CD14-positive monocyte (primary cell): Measurements from ENCODE around the gene DCLK1. TPM values are rescaled to one million over a fixed set of nuclear protein-coding genes. Genes with fewer than 3 reads are reported as not detected.

Experiments
- DNase-seq, 3 donors: peaks; one replicate each; pipeline ENCODE4 v3.0.0-alpha.2; 2011 to 2022
- H2AFZ ChIP-seq: 2 replicates; pipeline ENCODE4 v1.6.0; 2012; ENCODE audit warnings: mild to moderate bottlenecking, low read depth, low read length, inconsistent platforms; ENCODE audit not compliant: insufficient read depth, poor library complexity, severe bottlenecking
- H3K27ac ChIP-seq, 2 donors: 1 replicate in 1 of 2; 2 replicates in 1 of 2; pipeline ENCODE4 v1.5.1; 2012 to 2013; ENCODE audit warnings: low read length in 2 of 2, control low read depth in 1 of 2, inconsistent platforms in 1 of 2, low read depth in 1 of 2, mild to moderate bottlenecking in 1 of 2
- H3K27me3 ChIP-seq, 2 donors: one replicate each; pipeline versions ENCODE4 v1.6.0 to v1.6.1; 2011 to 2013; ENCODE audit warnings: low read length in 2 of 2; ENCODE audit not compliant: control insufficient read depth in 2 of 2, insufficient read depth in 2 of 2
- H3K36me3 ChIP-seq, 2 donors: replicated peaks in 1 of 2; 1 replicate in 1 of 2; 2 replicates in 1 of 2; pipeline versions ENCODE4 v1.5.1 to v1.6.1; 2012 to 2013; ENCODE audit warnings: low read length in 2 of 2, control low read depth in 1 of 2, inconsistent platforms in 1 of 2, mild to moderate bottlenecking in 1 of 2; ENCODE audit not compliant: insufficient read depth in 2 of 2, control insufficient read depth in 1 of 2
- H3K4me1 ChIP-seq, 2 donors: 1 replicate in 1 of 2; 2 replicates in 1 of 2; pipeline versions ENCODE4 v1.5.1 to v1.6.1; 2012 to 2013; ENCODE audit warnings: low read length in 2 of 2, control low read depth in 1 of 2, inconsistent platforms in 1 of 2, mild to moderate bottlenecking in 1 of 2, moderate library complexity in 1 of 2; ENCODE audit not compliant: insufficient read depth in 2 of 2, control insufficient read depth in 1 of 2
- H3K4me2 ChIP-seq: replicated peaks from 2 replicates; pipeline ENCODE3; 2012; ENCODE audit warnings: low read length, moderate library complexity, mild to moderate bottlenecking; ENCODE audit not compliant: poor library complexity, severe bottlenecking; ENCODE audit errors: extremely low read depth
- H3K4me3 ChIP-seq, 3 experiments: fragments of 200-600 bp in 1 of 3; sonication (generic) in 1 of 3; replicated peaks in 1 of 3; 1 replicate in 2 of 3; 2 replicates in 1 of 3; pipeline ENCODE4 v1.5.1; 2011 to 2013; ENCODE audit warnings: low read length in 3 of 3, mild to moderate bottlenecking in 3 of 3, control low read depth in 2 of 3, low read depth in 2 of 3, inconsistent platforms in 1 of 3, moderate library complexity in 1 of 3
- H3K79me2 ChIP-seq: 2 replicates; pipeline ENCODE4 v1.6.0; 2012; ENCODE audit warnings: mild to moderate bottlenecking, control low read depth, inconsistent platforms, low read length, moderate library complexity; ENCODE audit not compliant: insufficient read depth
- H3K9ac ChIP-seq: 2 replicates; pipeline ENCODE4 v1.6.0; 2017; ENCODE audit warnings: low read length, mild to moderate bottlenecking; ENCODE audit not compliant: insufficient read depth, poor library complexity, severe bottlenecking
- H3K9me3 ChIP-seq, 2 donors: replicated peaks in 1 of 2; 1 replicate in 1 of 2; 2 replicates in 1 of 2; pipeline versions ENCODE4 v1.5.1 to v1.6.1; 2012 to 2013; ENCODE audit warnings: low read length in 2 of 2, control low read depth in 1 of 2; ENCODE audit not compliant: control insufficient read depth in 1 of 2, insufficient read depth in 1 of 2
- H4K20me1 ChIP-seq: 2 replicates; pipeline ENCODE4 v1.6.0; 2012; ENCODE audit warnings: mild to moderate bottlenecking, low read length, control low read depth, moderate library complexity; ENCODE audit not compliant: insufficient read depth
- H3K27ac Mint-ChIP-seq, 7 donors: one replicate each; pipeline ENCODE4 v1.8.0; 2020; ENCODE audit warnings: mild to moderate bottlenecking in 7 of 7, mixed read lengths in 7 of 7, moderate library complexity in 6 of 7, inconsistent platforms in 2 of 7
- H3K27me3 Mint-ChIP-seq, 3 donors: one replicate each; pipeline ENCODE4 v1.8.0; 2021 to 2022; ENCODE audit warnings: low read depth in 3 of 3, mild to moderate bottlenecking in 3 of 3, mixed read lengths in 3 of 3, moderate library complexity in 3 of 3, inconsistent platforms in 1 of 3
- H3K36me3 Mint-ChIP-seq, 2 donors: one replicate each; pipeline ENCODE4 v1.8.0; 2020; ENCODE audit warnings: mixed read lengths in 2 of 2, inconsistent platforms in 1 of 2, mild to moderate bottlenecking in 1 of 2
- H3K4me1 Mint-ChIP-seq: one replicate; pipeline ENCODE4 v1.8.0; 2020; ENCODE audit warnings: mild to moderate bottlenecking, mixed read lengths
- H3K4me3 Mint-ChIP-seq, 2 donors: one replicate each; pipeline ENCODE4 v1.8.0; 2020; ENCODE audit warnings: mild to moderate bottlenecking in 2 of 2, mixed read lengths in 2 of 2, moderate library complexity in 1 of 2
- H3K9me3 Mint-ChIP-seq, 7 donors: one replicate each; pipeline ENCODE4 v1.8.0; 2020 to 2022; ENCODE audit warnings: mixed read lengths in 7 of 7, mild to moderate bottlenecking in 6 of 7, moderate library complexity in 6 of 7, inconsistent platforms in 2 of 7
- CTCF ChIP-seq: fragments of 200-600 bp; IDR thresholded peaks from one replicate; pipeline ENCODE4 v1.8.0; 2022; ENCODE audit warnings: antibody characterized with exemption, mild to moderate bottlenecking
- WGBS: methylation state at CpG from one replicate; pipeline ENCODE4 v1.1.5; 2013; ENCODE audit warnings: missing lambda C conversion rate; ENCODE audit not compliant: insufficient coverage; 5-methylcytosine and 5-hydroxymethylcytosine counted together
- intact Hi-C, 2 donors: fragments of 100-400 bp; cut with micrococcal nuclease; formaldehyde crosslinking; loops; one replicate each; pipeline versions ENCODE4 v1.15.0 to v1.15.1; 2023
- polyA plus RNA-seq, 3 donors: library from polyadenylated mRNA; depleted of rRNA in 1 of 3; unstranded in 2 of 3; stranded (reverse) in 1 of 3; fragments of 300-500 nt in 2 of 3; fragments of >200 nt in 1 of 3; fragmentation: Illumina TruSeq in 2 of 3; gene quantifications; 1 replicate in 2 of 3; 2 replicates in 1 of 3; pipeline ENCODE4 v1.2.3, GENCODE V29; 2012 to 2021

DCLK1 gene
- polyA plus RNA-seq, 3 donors, result not detected

- no peak for TF ChIP-seq CTCF
These were observed 42.7 kb downstream of the DCLK1 start for GRCh38 chr13:36088463-36088862.

GRCh38 chr13:36088001-36088400 is 43.2 kb downstream of the DCLK1 start:
- peaks cover 0 to 6% (median 3%) of the 10 kb centered on the region in 7 donors for H3K9me3 Mint-ChIP-seq
- H3K27me3 Mint-ChIP-seq, result peaks cover 0 to 2% (median 0%) of the 10 kb centered on the region in 3 donors
- H3K9ac ChIP-seq, result no peak overlapping the region
- no peak overlapping the region for H2AFZ ChIP-seq
- no peaks in the 10 kb centered on the region for H4K20me1 ChIP-seq
- intact Hi-C loops, result no loop called here
- no peak overlapping the region for H3K4me3 Mint-ChIP-seq
- TF ChIP-seq CTCF, result no peak
- no peaks in the 10 kb centered on the region for H3K36me3 Mint-ChIP-seq
- no peaks in the 10 kb centered on the region for H3K27me3 ChIP-seq
- H3K4me2 ChIP-seq, result no peak overlapping the region
- H3K4me1 Mint-ChIP-seq, result no peaks in the 10 kb centered on the region
- DNase-seq, result no peak
- no peaks in the 10 kb centered on the region for H3K4me1 ChIP-seq
- H3K27ac Mint-ChIP-seq, result no peak overlapping the region
- H3K9me3 ChIP-seq, result no peaks in the 10 kb centered on the region
- H3K36me3 ChIP-seq, result no peaks in the 10 kb centered on the region
- no peak overlapping the region for H3K4me3 ChIP-seq
- WGBS, result no CpG with 5 or more reads among the region's 2 CpGs
- H3K79me2 ChIP-seq, result no peaks in the 10 kb centered on the region
- H3K27ac ChIP-seq, result no peak overlapping the region

More at GRCh38 chr13:36088463-36088862, 42.7 kb downstream of the DCLK1 start:
- Mint-ChIP-seq H3K4me3 (no peak overlapping the region), H3K9me3 (peaks cover 0 to 6% (median 3%) of the 10 kb centered on the region in 7 donors), H3K4me1 (no peaks in the 10 kb centered on the region), H3K36me3 (no peaks in the 10 kb centered on the region), H3K27ac (no peak overlapping the region), H3K27me3 (peaks cover 0 to 2% (median 0%) of the 10 kb centered on the region in 3 donors)
- Histone ChIP-seq H3K36me3 (no peaks in the 10 kb centered on the region), H3K27me3 (no peaks in the 10 kb centered on the region), H3K9ac (no peak overlapping the region), H3K4me1 (no peaks in the 10 kb centered on the region), H2AFZ (no peak overlapping the region), H3K9me3 (no peaks in the 10 kb centered on the region), H3K27ac (no peak overlapping the region), H3K4me3 (no peak overlapping the region), H3K4me2 (no peak overlapping the region), H4K20me1 (no peaks in the 10 kb centered on the region), H3K79me2 (no peaks in the 10 kb centered on the region)
- no peak for DNase-seq
- intact Hi-C loops, result no loop called here
- no CpG with 5 or more reads among the region's 5 CpGs for WGBS
